ENCODE data around the gene ERFE. TPM values are rescaled to one million over a fixed set of nuclear protein-coding genes. Genes with fewer than 3 reads are reported as not detected.
"Not testable (repeated sequence)": the region's sequence is repeated elsewhere in the genome, so short reads cannot be mapped to it uniquely, and the experiment has no call there.

Gene ERFE, protein sequence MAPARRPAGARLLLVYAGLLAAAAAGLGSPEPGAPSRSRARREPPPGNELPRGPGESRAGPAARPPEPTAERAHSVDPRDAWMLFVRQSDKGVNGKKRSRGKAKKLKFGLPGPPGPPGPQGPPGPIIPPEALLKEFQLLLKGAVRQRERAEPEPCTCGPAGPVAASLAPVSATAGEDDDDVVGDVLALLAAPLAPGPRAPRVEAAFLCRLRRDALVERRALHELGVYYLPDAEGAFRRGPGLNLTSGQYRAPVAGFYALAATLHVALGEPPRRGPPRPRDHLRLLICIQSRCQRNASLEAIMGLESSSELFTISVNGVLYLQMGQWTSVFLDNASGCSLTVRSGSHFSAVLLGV
- under 0.01 TPM in 1 of 2 replicates, not detected in the other for total RNA-seq

DNA sequence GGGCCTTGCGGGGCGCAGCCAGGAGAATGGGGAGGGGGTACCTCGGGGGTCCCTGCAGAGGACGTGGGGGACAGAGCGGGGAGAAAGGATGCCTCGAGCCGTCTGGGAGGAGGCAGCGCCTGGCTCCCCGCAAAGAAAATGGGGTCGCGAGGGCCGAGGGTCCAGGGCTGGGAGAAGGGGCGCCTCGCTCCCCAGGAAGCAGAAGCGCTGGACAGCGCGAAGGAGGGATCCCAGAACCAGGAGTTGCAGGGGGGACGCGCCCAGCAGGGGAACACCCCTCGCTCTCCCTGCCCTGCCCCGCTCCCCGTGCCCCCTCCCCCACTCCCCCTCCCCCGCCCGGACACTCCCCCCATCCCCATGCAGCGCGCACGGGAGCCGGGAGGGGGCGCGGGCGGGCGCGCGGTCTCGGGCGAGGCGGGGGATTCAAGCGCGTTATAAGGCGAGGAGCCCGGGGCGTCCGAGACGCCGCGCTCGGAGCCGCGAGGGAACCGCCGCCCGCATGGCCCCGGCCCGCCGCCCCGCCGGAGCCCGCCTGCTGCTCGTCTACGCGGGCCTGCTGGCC lies at the start of gene ERFE:
Gene ERFE, plus strand, starts transcription at position 462 of the 562 bp plus-strand sequence. Its CDS starts 38 bp downstream, at position 500.
- peak; percentile 36 to 48 for DNase-seq (ENCODE audit: low read depth in 2 of 2)

DNA sequence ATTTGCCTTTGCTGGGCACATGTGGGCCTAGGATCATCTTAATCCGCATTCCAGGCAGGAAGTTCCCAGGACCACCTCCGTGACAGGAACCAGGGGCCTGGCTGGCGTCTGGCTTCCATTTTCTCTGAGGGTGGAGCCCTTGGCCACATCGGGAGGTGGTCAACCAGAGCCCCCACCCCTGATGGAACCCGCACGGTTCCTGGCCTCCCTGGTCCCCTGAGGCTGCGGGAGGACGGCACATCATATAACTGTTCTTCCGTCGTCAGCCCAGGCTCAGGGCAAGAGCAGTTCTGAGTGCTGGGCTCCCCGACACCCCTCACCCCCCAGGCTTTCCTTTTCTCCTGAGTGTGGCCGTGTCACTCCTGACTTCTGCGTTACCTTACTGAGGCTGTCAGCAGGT lies 45.2 kb upstream of the ERFE start:
- no peak for DNase-seq (ENCODE audit: low read depth in 2 of 2)

DNA sequence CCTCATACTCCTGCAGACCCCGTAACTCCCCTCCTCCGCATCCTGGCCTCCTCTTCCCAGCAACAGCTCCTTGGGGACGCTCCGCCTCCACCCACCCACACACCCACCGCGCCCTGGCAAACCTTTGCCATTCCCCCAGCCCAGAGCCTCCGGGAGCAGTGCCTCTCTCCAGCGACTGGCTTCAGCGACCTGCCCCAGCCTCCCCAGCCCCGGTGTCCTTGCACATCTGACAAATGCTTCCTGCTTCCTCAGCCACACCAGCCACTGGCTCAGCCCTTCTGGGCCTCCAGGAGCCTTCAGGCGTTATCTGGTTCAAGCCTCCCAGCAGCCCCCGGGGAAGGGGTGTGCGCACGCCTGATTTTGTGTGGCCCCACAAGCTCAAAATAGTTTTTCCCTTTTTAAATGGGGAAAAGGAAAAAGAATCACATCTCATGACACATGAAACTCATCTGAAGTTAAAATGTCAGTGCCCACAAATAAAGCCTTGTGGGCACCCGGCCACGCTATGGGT lies 44.4 kb upstream of the ERFE start:
- DNase-seq (ENCODE audit: low read depth in 2 of 2), result no peak

DNA sequence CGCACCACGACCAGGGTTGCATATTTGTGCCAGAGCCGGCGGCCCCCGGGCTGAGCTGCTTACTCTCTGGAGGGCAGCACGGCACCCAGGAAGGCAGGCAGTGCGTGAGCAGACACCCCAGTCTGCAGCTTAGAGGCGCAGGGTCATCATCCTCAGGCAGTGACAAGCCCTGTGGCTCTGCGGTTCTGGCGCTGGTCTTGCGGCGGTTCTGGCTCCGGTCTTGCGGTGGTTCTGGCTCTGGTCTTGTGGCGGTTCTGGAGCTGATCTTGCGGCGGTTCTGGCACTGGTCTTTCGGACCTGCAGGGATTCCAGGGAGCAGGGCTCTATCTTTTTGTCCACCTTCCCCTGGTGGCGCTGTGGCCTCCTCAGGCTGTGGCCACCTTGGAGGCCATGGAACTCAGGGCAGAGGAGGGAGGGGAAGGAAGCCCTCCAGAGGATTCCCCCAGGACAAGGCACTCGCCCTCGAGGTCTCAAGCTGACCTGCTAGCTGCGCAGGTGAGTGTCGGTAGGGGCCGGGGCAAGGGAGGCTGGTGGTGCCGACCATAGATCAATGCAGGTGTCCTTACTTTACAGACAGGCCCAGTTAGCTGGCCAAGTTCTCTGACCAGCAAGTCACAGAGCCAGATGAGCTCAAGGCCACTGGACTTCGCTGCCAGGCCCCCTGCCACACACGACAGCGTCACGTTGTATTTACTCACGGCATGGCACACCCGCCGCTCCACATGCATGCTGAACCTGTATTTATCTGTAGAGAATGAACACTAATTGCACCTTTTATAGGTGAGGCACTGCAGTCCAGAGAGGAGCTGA lies 43.7 kb upstream of the ERFE start:
- no peak for DNase-seq (ENCODE audit: low read depth in 2 of 2)

DNA sequence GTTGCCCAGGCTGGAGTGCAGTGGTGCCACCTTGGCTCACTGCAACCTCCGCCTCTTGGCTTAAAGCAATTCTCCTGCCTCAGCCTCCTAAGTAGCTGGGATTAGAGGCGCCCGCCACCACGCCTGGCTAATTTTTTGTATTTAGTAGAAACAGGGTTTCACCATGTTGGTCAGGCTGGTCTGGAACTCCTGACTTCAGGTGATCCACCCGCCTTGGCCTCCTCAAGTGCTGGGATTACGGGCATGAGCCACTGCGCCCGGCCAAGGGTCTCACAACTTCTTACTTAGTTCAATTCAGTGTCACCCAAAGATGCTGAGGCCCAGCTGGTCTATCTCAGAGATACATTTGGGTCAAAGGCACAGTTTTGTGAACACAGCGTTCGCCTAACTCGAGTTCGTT lies 43.1 kb upstream of the ERFE start:
- DNase-seq (ENCODE audit: low read depth in 2 of 2), result not testable (repeated sequence)

DNA sequence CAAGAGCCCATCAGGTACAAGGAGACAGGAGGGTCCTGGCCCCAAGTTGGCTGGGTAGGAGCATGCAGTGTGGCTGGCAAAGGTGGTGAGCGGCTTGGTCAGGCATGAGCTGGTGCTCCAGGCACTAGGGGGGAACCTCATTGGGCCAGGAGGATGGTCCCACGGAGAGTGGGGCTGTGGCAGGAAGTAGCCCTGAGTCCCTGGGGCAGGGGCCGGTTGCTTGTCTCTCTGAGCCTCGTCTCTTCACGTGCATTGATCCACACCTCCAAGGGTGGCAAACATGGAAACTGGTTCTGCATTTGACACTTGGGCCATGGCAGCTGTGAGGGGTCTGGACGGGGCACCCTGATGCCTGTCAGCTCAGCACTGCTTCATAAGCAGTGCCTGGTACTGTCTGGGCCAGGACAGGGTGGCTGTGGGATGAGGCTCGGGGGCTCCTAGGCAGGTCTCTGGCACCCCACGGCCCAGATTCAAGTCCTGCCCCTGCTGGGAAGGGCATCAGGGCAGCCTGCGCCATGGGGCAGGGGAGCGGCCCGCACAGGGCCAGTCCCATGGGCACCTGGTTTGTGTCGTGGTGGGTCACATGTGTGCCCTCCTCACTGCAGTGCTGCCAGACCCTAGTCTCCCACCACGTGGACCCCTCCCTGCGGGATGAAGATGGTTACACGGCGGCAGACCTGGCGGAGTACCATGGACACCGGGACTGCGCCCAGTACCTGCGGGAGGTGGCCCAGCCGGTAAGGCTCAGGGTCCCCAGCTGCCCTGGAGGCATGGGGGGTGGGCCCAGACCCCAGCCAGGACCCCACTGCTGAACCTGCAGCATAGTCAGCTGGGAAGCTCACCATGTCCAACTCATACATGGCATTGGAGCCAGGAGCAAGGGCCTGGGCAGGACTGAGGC lies 42.2 kb upstream of the ERFE start:
- no peak for DNase-seq (ENCODE audit: low read depth in 2 of 2)

DNA sequence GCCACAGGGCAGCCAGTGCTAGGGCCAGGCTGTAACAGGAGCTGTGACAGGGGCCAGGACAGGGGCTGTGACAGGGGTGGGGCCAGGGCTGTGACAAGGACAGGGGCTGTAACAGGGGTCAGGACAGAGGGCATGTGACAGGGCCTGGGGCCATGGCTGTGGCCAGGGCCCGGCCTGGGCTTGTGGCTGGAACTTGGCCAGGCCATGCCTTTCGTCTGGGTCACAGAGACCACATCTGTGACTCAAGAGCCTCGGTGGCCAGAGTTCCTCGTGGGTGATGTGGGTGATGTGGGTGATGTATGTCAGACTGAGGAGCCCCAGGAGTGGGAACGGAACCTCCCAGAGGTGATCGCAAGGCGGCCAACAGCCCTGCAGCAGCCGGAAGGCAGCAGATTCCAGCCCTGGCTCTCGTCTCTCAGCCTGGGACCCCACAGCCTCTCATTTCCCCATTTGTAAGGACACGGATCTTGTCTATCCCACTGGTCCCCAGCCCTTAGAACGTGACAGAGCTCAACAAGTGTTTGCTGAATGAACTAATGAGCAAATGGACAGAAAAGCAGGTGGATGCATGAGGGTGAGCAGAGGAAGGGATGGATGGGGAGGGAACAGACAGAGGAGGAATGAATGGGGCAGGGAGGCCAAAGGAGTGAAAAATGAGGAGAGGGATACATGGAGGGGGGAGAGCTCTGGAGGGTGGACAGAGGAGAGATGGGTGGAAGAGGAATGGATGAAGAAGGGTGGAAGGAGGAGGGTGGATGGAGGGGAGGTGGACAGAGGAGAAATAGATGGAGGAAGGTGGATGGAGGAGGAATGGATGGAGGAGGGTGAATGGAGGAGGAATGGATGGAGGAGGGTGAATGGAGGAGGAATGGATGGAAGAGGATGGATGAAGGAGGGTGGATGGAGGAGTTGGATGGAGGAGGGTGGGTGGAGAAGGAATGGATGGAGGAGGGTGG lies 41.3 kb upstream of the ERFE start:
- no peak for DNase-seq (ENCODE audit: low read depth in 2 of 2)

DNA sequence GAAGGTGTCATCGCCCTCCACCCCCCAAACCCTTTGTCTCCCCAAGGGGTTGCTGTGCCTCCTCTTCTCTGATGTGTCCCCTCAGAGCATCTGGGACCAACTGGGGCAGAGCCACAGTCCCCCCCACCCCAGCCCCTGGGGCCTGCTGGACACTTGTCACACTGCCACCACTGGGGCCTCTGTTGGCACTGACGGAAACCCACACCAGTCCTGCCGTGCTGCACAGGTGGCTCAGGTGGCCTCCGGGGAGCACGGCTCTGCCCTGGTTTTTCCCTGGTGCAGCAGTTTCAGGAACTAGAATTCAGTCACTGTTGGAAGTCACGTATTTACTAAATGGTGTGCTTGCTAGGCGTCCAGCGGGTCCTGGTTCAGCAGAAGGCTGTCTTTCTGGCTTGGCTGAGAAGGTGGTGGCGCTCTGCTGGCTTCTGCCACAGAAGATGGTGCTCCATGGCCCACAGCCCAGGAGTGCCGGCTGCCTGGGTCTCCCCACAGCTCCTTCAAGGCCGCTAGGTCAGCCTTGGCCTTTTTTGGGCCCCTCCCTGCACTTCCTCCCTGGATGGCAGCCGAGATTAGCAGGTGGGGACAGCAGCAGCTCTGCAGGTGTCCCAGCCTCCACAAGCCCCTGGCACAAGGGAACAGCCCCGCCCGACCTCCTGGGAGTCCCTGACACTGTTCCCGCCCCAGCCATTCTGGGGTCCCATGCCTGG lies 38.9 kb upstream of the ERFE start:
- DNase-seq (ENCODE audit: low read depth in 2 of 2), result no peak

DNA sequence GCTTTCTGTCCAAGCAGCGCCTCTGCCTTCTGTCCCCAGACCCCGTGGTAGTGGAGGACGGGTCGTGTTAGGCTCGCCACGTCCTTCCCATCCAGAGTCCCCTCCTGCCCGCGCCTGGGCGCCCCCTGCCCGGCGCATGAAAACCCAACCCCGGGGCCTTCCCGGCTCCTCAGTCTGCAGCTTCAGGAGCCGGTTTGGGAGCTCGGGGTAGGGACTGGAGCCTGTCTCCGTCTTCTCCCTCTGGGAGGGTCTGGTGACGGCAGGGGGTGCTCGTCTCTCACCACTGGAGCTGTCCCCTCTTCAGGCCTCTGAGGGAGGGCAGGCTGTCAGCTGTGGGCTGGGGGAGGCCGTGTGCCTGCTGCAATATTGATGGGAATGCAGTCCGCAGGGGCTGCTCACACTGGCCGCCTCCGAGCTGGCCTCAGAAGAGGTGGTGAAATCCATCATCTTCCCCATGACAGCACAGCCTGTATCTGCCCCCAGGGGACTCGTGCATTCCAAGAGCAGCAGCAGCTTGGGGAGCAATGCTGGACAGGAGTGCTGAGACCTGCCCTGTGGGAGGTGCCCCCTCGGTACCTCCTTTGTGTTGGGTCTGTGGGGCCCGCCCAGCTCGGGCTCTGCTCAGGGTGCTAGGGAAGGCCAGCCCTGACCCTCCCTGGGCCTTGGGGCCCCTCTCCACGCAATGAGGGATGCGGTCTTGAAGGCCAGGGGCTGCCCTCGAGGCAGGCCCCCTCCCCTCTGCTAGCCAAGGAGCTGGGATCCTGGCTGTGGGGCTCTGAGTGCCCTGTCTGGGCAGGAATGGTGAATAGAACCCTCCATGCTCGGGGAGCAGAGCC lies 38.1 kb upstream of the ERFE start:
- no peak for DNase-seq (ENCODE audit: low read depth in 2 of 2)

DNA sequence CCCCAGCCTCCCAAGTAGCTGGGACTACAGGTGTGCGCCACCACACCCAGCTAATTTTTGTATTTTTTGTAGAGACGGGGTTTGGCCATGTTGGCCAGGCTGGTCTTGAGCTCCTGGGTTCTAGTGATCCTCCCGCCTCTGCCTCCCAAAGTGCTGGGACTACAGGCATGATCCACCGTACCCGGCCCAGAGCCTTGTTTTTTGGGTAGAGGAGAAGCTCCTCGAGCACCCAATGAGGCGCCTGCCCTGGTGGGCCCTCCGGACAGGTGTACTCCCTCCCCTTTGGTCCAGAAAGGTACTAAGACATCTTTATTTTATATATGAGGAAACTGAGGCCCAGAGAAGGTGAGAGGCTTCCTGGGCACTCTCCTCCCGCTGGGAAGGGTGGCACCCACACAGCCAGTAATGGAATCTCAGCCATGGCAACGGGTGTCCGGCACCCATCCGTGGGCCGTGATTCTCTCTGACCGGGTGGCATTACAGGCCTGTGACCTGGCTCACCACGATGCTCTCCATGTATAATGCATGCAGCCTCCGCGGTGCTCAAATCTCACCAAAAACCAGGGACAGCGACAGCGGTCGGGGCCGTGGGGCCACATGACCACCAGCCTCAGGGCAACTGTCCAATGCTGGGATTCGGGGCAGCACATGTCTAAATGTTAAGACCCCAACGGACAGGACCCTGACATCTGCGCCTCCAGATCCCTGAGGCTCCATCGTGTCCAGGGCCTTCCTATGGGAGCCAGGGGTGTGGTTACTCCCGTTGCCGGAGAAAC lies 37.1 kb upstream of the ERFE start:
- DNase-seq (ENCODE audit: low read depth in 2 of 2), result no peak

DNA sequence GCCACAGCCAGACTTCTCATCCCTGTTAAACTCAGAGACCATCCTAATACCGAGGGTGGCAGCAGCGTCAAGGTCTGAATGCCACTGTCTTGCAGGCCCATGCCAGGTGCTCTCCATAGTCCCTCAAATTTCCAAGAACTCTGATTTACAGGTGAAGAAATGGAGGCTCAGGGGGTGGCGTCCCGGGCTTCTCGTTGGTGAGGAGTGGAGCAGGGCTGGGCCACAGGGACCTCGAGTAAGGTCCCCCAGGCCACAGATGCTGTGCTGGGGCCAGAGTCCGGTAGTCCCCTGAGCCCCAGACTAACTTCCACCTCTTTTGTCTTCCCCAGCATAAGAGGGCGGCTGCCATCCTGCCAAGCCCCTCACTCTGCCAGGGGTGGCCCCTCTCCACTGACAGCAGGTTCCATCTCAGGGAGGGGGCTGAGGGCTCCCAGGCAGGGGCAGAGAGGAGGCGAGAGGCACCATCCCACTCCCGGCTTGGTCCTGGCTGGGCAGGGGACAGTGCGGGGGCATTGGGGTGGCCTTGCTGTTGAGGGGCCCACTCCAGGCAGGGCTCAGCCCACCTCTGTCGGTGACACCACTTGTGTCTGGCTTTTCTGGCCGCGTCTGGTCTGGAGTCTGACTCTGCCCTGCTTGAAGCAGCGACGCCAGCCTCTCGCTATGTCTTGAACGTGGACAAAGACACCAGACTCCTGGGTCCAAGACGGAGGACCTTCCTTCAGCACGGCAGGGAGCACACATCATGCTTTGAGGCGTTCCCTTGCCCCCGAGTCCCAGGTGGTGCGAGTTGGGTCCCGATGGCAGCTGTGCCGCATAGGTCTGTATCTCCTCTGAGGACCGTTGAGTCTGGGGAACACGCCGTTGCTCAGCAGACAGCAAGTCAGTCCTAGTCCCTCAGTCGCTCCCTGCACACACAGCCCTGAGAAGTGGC lies 36.2 kb upstream of the ERFE start:
- DNase-seq (ENCODE audit: low read depth in 2 of 2), result no peak

DNA sequence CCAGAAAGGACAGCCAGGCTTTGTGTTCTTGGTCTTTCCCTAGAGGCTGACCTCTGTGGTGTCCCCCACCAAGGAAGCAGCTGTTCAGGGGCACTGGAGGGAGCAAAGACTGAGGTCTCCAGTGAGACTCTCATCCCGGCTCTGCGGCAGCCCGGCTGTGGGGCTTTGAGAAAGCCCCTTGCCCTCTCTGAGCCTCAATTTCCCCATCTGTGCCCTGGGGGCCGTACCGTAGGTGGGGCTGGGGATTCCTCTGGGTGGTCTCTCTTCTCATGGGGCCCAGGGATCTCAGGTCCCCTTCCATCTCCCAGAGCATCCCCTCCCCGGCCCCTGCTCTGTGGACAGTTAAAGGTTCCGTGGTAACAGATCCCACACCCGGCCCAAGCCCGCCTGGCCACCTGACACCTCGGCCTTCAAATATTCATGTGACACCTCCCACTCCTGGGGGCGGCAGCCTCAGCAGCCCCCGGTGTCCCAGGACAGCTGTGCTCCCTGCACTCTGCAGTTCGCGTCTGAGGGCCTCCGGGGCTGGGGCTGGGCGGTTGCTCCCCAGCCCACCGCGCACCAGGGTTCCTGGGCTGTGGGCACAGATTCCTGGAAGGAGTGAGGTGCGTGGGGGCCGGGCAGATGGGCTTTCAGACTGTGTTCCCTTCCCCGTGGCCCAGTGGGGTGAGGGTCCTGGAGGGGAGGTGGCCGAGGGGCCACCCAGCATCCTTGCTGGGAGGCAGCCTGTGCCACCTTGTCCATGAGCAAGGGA lies 35.4 kb upstream of the ERFE start:
- DNase-seq (ENCODE audit: low read depth in 2 of 2), result no peak

DNA sequence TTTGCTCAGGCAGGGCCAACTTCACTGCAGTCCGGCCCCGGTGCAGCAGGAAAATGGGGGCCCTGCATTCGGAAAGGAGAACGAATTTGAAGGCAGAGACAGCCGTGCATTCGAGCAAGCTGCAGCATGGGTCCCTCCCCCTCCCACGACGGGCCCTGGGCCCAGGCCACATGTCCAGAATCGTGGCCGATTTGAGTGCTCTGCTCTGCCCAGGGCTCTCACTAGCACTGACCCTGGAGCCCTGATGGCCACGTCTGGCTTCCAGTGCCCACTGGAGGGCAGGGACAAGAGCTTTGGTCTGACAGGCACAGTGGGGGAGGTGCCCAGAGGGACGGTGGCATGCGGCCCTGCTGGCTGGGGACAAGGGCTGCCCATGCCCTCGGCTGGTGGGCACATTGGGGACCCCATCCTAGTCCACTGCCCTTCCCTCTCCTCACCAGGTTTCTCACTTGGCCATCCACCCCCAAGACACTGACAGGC lies 34.7 kb upstream of the ERFE start:
- DNase-seq (ENCODE audit: low read depth in 2 of 2), result no peak

DNA sequence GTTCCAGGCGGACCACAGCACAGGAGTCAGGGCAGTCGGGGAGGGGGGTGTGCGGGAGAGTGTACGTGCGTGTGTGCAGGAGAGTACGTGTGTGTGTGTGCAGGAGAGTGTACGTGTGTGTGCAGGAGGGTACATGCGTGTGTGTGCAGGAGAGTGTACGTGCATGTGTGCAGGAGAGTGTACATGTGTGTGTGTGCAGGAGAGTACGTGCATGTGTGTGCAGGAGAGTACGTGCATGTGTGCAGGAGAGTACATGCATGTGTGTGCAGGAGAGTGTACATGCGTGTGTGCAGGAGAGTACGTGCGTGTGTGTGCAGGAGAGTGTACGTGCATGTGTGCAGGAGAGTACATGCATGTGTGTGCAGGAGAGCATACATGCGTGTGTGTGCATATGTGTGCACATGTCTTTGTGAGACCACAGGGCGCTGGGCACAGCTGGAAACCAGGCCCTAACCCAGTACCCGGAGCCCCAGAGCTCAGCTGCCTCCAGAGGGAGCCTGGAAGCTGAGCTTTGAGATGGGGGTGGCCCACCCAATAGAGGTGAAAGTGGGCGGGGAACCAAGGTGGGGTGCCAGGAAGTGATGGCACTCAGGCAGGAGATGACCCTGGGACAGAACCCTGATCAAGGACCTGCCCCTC lies 34.2 kb upstream of the ERFE start:
- no peak for DNase-seq (ENCODE audit: low read depth in 2 of 2)
